ENCODE results near the gene ZNF740.
"Not testable (repeated sequence)": the region's sequence is repeated elsewhere in the genome, so short reads cannot be mapped to it uniquely, and the experiment has no call there.

Gene ZNF740

GRCh38 chr12:53180220-53180930 is at the start of gene ZNF740, which contains the start of gene CSAD:
Gene ZNF740, plus strand, starts transcription at chr12:53180722. Its CDS starts 1,262 bp downstream, at chr12:53181984.
Gene CSAD, minus strand, starts transcription at chr12:53180925. Its CDS starts 7,455 bp downstream, at chr12:53173470.
- in situ Hi-C loops (cut with MboI; ENCODE audit: low sequenced_read_pairs) = loop anchor here (10.0 kb wide), 1 partner anchor 116 kb away; no protein-coding TSS in a partner anchor

GRCh38 chr12:53131844-53132243 is 48.7 kb upstream of the ZNF740 start:
- in situ Hi-C loops (cut with MboI; ENCODE audit: low sequenced_read_pairs) = no loop called here

- in situ Hi-C loops (cut with MboI; ENCODE audit: low sequenced_read_pairs) = no loop called here
Observed at GRCh38 chr12:53133722-53134121, 46.8 kb upstream of the ZNF740 start.

- in situ Hi-C loops (cut with MboI; ENCODE audit: low sequenced_read_pairs) = no loop called here
Observed at GRCh38 chr12:53143355-53143754, 37.2 kb upstream of the ZNF740 start.

- in situ Hi-C loops (cut with MboI; ENCODE audit: low sequenced_read_pairs) = no loop called here
Observed at GRCh38 chr12:53145383-53146260, 34.9 kb upstream of the ZNF740 start.

- in situ Hi-C loops (cut with MboI; ENCODE audit: low sequenced_read_pairs) = no loop called here
Observed at GRCh38 chr12:53147181-53147580, 33.3 kb upstream of the ZNF740 start.

- in situ Hi-C loops (cut with MboI; ENCODE audit: low sequenced_read_pairs) = no loop called here
Observed at GRCh38 chr12:53147653-53148052, 32.9 kb upstream of the ZNF740 start.

GRCh38 chr12:53151039-53151438 is 29.5 kb upstream of the ZNF740 start:
- in situ Hi-C loops (cut with MboI; ENCODE audit: low sequenced_read_pairs) = no loop called here

GRCh38 chr12:53152390-53152789 is 28.1 kb upstream of the ZNF740 start:
- in situ Hi-C loops (cut with MboI; ENCODE audit: low sequenced_read_pairs) = no loop called here

- in situ Hi-C loops (cut with MboI; ENCODE audit: low sequenced_read_pairs) = no loop called here
Observed at GRCh38 chr12:53159195-53159839, 21.2 kb upstream of the ZNF740 start.

- in situ Hi-C loops (cut with MboI; ENCODE audit: low sequenced_read_pairs) = no loop called here
Observed at GRCh38 chr12:53160000-53160399, 20.5 kb upstream of the ZNF740 start.

- in situ Hi-C loops (cut with MboI; ENCODE audit: low sequenced_read_pairs) = no loop called here
Observed at GRCh38 chr12:53160673-53161072, 19.8 kb upstream of the ZNF740 start.

GRCh38 chr12:53161119-53161911 is 19.2 kb upstream of the ZNF740 start:
- in situ Hi-C loops (cut with MboI; ENCODE audit: low sequenced_read_pairs) = no loop called here

- in situ Hi-C loops (cut with MboI; ENCODE audit: low sequenced_read_pairs) = not testable (repeated sequence)
Observed at GRCh38 chr12:53163008-53163407, 17.5 kb upstream of the ZNF740 start.

GRCh38 chr12:53166837-53167236 is 13.7 kb upstream of the ZNF740 start:
- in situ Hi-C loops (cut with MboI; ENCODE audit: low sequenced_read_pairs) = no loop called here

GRCh38 chr12:53169644-53170043 is 10.9 kb upstream of the ZNF740 start:
- in situ Hi-C loops (cut with MboI; ENCODE audit: low sequenced_read_pairs) = no loop called here

- in situ Hi-C loops (cut with MboI; ENCODE audit: low sequenced_read_pairs) = no loop called here
Observed at GRCh38 chr12:53170215-53170614, 10.3 kb upstream of the ZNF740 start.

- in situ Hi-C loops (cut with MboI; ENCODE audit: low sequenced_read_pairs) = no loop called here
Observed at GRCh38 chr12:53170876-53171724, 9.4 kb upstream of the ZNF740 start.

- in situ Hi-C loops (cut with MboI; ENCODE audit: low sequenced_read_pairs) = no loop called here
Observed at GRCh38 chr12:53171725-53172329, 8.7 kb upstream of the ZNF740 start.
